GM12878 (cell line): Measurements from ENCODE around the gene ABR. TPM values are rescaled to one million over a fixed set of nuclear protein-coding genes. Genes with fewer than 3 reads are reported as not detected.

Source experiments
- BCLAF1 ChIP-seq: fragments of 450-650 bp; IDR thresholded peaks from 2 replicates; pipeline ENCODE4 v1.6.1; 2017; ENCODE audit warnings: antibody characterized with exemption, mild to moderate bottlenecking, moderate library complexity
- E2F4 ChIP-seq: IDR thresholded peaks from 2 replicates; pipeline ENCODE4 v1.6.1; 2012; ENCODE audit warnings: low read depth, low read length, improper control_type of control experiment
- FOS ChIP-seq: IDR thresholded peaks from 3 replicates; pipeline ENCODE4 v1.6.1; 2011; ENCODE audit warnings: borderline replicate concordance; ENCODE audit not compliant: insufficient read length; ENCODE audit errors: extremely low read depth
- HCFC1 ChIP-seq: fragments of 150-350 bp; IDR thresholded peaks from 2 replicates; pipeline ENCODE4 v1.6.1; 2014; ENCODE audit warnings: low read length
- IKZF2 ChIP-seq, 2 experiments: fragments of 450-650 bp; IDR thresholded peaks; 2 replicates each; pipeline ENCODE4 v1.6.1; 2017; ENCODE audit warnings: mild to moderate bottlenecking in 2 of 2, moderate library complexity in 2 of 2
- SMAD1 ChIP-seq: fragments of 450-650 bp; IDR thresholded peaks from 2 replicates; pipeline ENCODE4 v1.6.1; 2018; ENCODE audit warnings: mild to moderate bottlenecking, low read depth; ENCODE audit not compliant: partially characterized antibody
- TCF3 ChIP-seq: IDR thresholded peaks from 2 replicates; pipeline ENCODE4 v1.6.1; 2012; ENCODE audit warnings: low read depth, mild to moderate bottlenecking, low read length, borderline replicate concordance; ENCODE audit not compliant: insufficient read depth
- TCF7 ChIP-seq: IDR thresholded peaks from 2 replicates; pipeline ENCODE4 v1.6.1; 2014; ENCODE audit warnings: antibody characterized with exemption, borderline replicate concordance
- ZNF622 ChIP-seq: fragments of 450-650 bp; IDR thresholded peaks from 2 replicates; pipeline ENCODE4 v1.6.1; 2017; ENCODE audit warnings: mild to moderate bottlenecking, inconsistent platforms
- polyA plus RNA-seq, 11 experiments: library from polyadenylated mRNA; depleted of rRNA in 4 of 11; unstranded in 6 of 11; stranded (reverse) in 5 of 11; fragments of >200 nt; fragmentation: Nextera tagmentation in 4 of 11; fragmentation: Illumina TruSeq in 1 of 11; extraction: Ambion mirVana in 4 of 11; extraction: Trizol in 1 of 11; gene quantifications; 1 replicate in 1 of 11; 2 replicates in 10 of 11; pipeline versions ENCODE4 v1.2.1 to v1.2.3, GENCODE V29; 2011 to 2016; ENCODE audit warnings: inconsistent platforms in 2 of 11, missing spikeins in 2 of 11, low read depth in 1 of 11
- total RNA-seq, 4 experiments: library from RNA; depleted of rRNA in 3 of 4; stranded (reverse); fragments of >200 nt in 3 of 4; fragmentation: Illumina TruSeq in 1 of 4; extraction: Trizol in 1 of 4; gene quantifications; 2 replicates each; pipeline versions ENCODE4 v1.2.1 to v1.2.3, GENCODE V29; 2013 to 2021
- TF ChIP-seq, protein P1 (sequence below): IDR thresholded peaks from 2 replicates; pipeline ENCODE4 v1.6.1; 2012; ENCODE audit warnings: improper control_type of control experiment, low read depth, low read length; ENCODE audit not compliant: insufficient replicate concordance
- TF ChIP-seq, protein P2 (sequence below): fragments of 450-650 bp; IDR thresholded peaks from 2 replicates; pipeline ENCODE4 v1.6.1; 2016; ENCODE audit warnings: mild to moderate bottlenecking, moderate library complexity, borderline replicate concordance
- TF ChIP-seq, protein P3 (sequence below): fragments of 450-650 bp; IDR thresholded peaks from 2 replicates; pipeline ENCODE4 v1.6.1; 2017; ENCODE audit warnings: mild to moderate bottlenecking

The ABR gene
- total and polyA plus RNA-seq, 10 of the 15 experiments (the other 5 are each of a cell fraction or from before 2014, with no cell fraction given) = 1.4 to 112 (median 30.0) TPM

- TF ChIP-seq, protein P1, sequence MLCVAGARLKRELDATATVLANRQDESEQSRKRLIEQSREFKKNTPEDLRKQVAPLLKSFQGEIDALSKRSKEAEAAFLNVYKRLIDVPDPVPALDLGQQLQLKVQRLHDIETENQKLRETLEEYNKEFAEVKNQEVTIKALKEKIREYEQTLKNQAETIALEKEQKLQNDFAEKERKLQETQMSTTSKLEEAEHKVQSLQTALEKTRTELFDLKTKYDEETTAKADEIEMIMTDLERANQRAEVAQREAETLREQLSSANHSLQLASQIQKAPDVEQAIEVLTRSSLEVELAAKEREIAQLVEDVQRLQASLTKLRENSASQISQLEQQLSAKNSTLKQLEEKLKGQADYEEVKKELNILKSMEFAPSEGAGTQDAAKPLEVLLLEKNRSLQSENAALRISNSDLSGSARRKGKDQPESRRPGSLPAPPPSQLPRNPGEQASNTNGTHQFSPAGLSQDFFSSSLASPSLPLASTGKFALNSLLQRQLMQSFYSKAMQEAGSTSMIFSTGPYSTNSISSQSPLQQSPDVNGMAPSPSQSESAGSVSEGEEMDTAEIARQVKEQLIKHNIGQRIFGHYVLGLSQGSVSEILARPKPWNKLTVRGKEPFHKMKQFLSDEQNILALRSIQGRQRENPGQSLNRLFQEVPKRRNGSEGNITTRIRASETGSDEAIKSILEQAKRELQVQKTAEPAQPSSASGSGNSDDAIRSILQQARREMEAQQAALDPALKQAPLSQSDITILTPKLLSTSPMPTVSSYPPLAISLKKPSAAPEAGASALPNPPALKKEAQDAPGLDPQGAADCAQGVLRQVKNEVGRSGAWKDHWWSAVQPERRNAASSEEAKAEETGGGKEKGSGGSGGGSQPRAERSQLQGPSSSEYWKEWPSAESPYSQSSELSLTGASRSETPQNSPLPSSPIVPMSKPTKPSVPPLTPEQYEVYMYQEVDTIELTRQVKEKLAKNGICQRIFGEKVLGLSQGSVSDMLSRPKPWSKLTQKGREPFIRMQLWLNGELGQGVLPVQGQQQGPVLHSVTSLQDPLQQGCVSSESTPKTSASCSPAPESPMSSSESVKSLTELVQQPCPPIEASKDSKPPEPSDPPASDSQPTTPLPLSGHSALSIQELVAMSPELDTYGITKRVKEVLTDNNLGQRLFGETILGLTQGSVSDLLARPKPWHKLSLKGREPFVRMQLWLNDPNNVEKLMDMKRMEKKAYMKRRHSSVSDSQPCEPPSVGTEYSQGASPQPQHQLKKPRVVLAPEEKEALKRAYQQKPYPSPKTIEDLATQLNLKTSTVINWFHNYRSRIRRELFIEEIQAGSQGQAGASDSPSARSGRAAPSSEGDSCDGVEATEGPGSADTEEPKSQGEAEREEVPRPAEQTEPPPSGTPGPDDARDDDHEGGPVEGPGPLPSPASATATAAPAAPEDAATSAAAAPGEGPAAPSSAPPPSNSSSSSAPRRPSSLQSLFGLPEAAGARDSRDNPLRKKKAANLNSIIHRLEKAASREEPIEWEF = no peak
- TF ChIP-seq FOS (no peak), SMAD1 (no peak), HCFC1 (peak; percentile 94), IKZF2 (IDR thresholded peaks at IDR 0.05) (0 out of 4 replicates have a peak, but pooled peaks of 1 of the 2 experiments have one; percentile 21), E2F4 (peak; percentile 58; the same call in 1 of the 2 replicates), TCF3 (0 out of 2 replicates have a peak, but pooled peaks have one; percentile 60), BCLAF1 (no peak), TCF7 (0 out of 2 replicates have a peak, but pooled peaks have one; percentile 11), ZNF622 (no peak)
- TF ChIP-seq, protein P2, sequence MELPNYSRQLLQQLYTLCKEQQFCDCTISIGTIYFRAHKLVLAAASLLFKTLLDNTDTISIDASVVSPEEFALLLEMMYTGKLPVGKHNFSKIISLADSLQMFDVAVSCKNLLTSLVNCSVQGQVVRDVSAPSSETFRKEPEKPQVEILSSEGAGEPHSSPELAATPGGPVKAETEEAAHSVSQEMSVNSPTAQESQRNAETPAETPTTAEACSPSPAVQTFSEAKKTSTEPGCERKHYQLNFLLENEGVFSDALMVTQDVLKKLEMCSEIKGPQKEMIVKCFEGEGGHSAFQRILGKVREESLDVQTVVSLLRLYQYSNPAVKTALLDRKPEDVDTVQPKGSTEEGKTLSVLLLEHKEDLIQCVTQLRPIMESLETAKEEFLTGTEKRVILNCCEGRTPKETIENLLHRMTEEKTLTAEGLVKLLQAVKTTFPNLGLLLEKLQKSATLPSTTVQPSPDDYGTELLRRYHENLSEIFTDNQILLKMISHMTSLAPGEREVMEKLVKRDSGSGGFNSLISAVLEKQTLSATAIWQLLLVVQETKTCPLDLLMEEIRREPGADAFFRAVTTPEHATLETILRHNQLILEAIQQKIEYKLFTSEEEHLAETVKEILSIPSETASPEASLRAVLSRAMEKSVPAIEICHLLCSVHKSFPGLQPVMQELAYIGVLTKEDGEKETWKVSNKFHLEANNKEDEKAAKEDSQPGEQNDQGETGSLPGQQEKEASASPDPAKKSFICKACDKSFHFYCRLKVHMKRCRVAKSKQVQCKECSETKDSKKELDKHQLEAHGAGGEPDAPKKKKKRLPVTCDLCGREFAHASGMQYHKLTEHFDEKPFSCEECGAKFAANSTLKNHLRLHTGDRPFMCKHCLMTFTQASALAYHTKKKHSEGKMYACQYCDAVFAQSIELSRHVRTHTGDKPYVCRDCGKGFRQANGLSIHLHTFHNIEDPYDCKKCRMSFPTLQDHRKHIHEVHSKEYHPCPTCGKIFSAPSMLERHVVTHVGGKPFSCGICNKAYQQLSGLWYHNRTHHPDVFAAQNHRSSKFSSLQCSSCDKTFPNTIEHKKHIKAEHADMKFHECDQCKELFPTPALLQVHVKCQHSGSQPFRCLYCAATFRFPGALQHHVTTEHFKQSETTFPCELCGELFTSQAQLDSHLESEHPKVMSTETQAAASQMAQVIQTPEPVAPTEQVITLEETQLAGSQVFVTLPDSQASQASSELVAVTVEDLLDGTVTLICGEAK = peak; percentile 91
- TF ChIP-seq, protein P3, sequence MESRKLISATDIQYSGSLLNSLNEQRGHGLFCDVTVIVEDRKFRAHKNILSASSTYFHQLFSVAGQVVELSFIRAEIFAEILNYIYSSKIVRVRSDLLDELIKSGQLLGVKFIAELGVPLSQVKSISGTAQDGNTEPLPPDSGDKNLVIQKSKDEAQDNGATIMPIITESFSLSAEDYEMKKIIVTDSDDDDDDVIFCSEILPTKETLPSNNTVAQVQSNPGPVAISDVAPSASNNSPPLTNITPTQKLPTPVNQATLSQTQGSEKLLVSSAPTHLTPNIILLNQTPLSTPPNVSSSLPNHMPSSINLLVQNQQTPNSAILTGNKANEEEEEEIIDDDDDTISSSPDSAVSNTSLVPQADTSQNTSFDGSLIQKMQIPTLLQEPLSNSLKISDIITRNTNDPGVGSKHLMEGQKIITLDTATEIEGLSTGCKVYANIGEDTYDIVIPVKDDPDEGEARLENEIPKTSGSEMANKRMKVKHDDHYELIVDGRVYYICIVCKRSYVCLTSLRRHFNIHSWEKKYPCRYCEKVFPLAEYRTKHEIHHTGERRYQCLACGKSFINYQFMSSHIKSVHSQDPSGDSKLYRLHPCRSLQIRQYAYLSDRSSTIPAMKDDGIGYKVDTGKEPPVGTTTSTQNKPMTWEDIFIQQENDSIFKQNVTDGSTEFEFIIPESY = no peak
These were observed 183.0 kb downstream of the ABR start, which contains the start of gene TIMM22 (continued) for GRCh38 chr17:996554-997344.
